ENCODE results near the gene ATP6V1G2.
"Not testable (repeated sequence)": the region's sequence is repeated elsewhere in the genome, so short reads cannot be mapped to it uniquely, and the experiment has no call there.

ATP6V1G2 gene

DNA sequence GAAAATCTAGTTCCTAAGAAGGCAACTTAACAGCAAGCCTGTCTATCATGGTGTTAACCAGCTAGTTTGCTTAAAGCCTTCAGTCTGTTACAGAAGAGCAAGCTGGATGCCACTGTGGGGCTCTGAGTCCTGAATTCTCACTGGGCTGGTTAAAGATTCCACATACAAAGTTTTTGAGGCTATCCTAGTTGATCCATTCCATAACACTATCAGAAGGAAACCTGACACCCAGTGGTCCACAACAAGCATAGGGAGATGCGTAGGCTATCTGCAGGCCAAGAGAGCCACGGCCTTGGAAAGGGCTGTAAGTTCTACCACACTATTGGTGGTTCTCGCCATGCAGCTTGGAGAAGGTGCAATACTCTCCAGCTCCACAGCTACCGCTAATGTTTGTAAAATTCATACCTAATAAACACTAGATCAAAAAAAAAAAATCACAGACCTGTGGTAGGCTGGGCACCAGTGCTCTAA is 18.1 kb downstream of the ATP6V1G2 start:
- TF ChIP-seq, protein P1, sequence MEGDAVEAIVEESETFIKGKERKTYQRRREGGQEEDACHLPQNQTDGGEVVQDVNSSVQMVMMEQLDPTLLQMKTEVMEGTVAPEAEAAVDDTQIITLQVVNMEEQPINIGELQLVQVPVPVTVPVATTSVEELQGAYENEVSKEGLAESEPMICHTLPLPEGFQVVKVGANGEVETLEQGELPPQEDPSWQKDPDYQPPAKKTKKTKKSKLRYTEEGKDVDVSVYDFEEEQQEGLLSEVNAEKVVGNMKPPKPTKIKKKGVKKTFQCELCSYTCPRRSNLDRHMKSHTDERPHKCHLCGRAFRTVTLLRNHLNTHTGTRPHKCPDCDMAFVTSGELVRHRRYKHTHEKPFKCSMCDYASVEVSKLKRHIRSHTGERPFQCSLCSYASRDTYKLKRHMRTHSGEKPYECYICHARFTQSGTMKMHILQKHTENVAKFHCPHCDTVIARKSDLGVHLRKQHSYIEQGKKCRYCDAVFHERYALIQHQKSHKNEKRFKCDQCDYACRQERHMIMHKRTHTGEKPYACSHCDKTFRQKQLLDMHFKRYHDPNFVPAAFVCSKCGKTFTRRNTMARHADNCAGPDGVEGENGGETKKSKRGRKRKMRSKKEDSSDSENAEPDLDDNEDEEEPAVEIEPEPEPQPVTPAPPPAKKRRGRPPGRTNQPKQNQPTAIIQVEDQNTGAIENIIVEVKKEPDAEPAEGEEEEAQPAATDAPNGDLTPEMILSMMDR (conservative IDR thresholded peaks at IDR 0.05; ENCODE audit: control insufficient read depth, insufficient read depth, low read depth, low read length), result no peak
- H3K4me3 ChIP-seq (ENCODE audit: control insufficient read depth, low read depth, low read length), result no peak overlapping the region

DNA sequence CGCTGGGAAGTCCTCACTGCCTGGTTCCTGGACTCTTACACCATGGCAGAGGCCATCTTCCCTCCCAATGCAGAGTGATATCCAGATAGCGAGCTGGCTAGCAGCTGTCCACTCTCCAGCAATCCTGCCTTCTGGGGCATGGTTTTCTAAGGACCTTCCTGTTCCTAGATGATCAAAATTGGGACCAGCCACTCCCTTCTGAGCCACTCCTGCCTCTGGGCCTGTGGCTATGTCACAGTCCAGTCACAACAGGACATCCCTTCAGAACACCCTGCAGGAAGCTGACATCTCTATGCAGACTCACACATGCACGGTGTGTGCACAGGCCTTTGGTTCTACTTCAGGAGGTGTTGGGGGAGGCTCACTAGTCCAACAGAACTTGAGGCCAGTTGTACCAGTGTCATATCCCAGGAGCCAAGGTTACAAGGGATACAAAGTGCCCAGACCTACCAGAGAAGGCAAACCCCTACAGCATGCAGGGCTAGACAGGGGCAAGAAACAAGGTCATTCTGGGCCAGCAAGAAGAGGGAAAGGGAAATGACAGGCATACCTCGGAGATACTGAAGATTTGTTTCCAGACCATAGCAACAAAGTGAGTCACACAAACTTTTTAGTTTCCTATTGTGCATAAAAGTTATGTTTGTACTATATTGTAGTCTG is 20.3 kb downstream of the ATP6V1G2 start:
- TF ChIP-seq, protein P1 (conservative IDR thresholded peaks at IDR 0.05; ENCODE audit: control insufficient read depth, insufficient read depth, low read depth, low read length), result no peak
- DNase-seq (ENCODE audit: low read depth), result no peak
- H3K4me3 ChIP-seq (ENCODE audit: control insufficient read depth, low read depth, low read length), result no peak overlapping the region

More for the DNA sequence above, 18.1 kb downstream of the ATP6V1G2 start:
- no peak for DNase-seq (ENCODE audit: low read depth)

DNA sequence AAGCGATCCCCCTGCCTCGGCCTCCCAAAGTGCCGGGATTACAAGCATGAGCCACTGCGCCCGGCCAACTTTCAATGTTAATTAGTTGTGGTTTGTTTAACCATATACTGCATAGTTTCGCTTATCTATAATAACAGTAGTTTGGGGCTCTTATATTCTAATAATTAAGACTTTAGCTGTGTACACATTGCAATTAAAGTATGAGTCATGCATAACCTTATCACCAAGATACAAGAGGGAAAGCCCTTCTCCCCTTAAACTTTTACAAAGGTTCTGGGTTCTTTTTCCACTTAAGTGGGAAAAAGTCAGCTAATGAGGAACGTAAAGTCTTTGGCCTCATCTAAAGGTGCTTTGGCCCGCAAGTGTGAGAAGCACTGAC is 20.9 kb downstream of the ATP6V1G2 start:
- TF ChIP-seq, protein P1 (conservative IDR thresholded peaks at IDR 0.05; ENCODE audit: control insufficient read depth, insufficient read depth, low read depth, low read length), result no peak
- H3K4me3 ChIP-seq (ENCODE audit: control insufficient read depth, low read depth, low read length), result no peak overlapping the region
- no peak for DNase-seq (ENCODE audit: low read depth)

DNA sequence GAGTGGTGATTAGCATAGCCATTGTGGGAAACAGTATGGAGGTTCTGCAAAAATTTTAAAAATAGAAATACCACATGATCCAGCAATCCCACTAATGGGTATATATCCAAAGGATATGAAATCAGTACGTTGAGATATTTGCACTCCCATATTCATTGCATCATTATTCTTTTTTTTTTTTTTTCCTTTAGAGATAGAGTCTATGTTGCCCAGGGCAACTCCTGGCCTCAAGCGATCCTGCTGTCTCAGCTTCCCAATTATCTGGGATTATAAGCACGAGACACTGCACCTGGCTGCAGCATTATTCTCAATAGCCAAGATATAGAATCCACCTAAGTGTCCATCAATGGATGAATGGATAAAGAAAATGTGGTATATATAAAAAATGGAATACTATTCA is 24.6 kb downstream of the ATP6V1G2 start:
- H3K4me3 ChIP-seq (ENCODE audit: control insufficient read depth, low read depth, low read length), result no peak overlapping the region
- DNase-seq (ENCODE audit: low read depth), result no peak
- TF ChIP-seq, protein P1 (conservative IDR thresholded peaks at IDR 0.05; ENCODE audit: control insufficient read depth, insufficient read depth, low read depth, low read length), result no peak

DNA sequence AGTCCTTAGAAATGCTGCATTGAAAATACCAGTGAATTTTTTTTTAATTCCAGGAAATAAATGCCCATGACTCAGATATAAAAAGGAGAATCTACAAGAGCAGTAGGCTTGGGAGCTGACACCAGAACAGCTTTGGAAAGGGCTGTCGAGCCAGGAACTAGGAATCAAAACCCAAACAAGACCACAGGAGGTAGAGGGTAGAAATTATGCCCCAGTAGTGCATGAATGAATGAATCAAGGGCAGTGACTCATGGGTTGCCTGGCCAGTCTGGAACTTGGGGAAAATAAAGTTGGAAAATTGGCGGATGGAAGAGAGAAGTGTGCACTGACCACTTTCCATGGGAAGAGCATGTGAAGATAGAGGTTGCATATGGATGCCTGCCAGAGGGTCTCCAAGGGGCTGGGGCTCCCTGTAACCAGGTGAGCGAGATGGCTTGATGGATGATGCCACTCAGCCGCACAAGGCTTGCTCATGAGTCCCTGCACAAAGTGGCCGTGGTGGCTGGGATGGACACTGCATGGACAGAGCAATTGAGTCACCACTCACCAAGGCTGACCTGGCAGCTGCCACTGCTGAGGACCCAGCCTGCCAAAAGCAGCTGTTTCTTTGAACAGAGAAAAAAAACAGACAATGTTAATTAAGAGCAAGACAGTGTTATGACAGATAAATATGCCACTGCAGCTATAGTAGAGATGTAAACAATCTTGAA is 32.8 kb downstream of the ATP6V1G2 start:
- TF ChIP-seq, protein P1 (conservative IDR thresholded peaks at IDR 0.05; ENCODE audit: control insufficient read depth, insufficient read depth, low read depth, low read length), result no peak
- no peak for DNase-seq (ENCODE audit: low read depth)
- H3K4me3 ChIP-seq (ENCODE audit: control insufficient read depth, low read depth, low read length), result no peak overlapping the region

DNA sequence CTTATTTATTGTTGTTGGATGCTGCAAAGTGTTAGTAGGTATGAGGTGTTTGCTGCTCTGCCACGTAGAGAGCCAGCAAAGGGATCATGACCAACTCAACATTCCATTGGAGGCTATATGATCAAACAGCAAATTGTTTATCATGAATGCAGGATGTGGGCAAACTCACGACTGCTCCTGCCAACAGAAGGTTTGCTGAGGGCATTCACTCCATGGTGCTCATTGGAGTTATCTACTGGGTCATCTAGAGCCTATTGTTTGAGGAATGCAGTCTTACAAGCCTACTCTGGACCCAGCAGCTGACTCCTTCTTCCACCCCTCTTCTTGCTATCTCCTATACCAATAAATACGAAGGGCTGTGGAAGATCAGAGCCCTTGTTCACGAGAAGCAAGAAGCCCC is 36.4 kb downstream of the ATP6V1G2 start:
- H3K4me3 ChIP-seq (ENCODE audit: control insufficient read depth, low read depth, low read length), result no peak overlapping the region
- TF ChIP-seq, protein P1 (conservative IDR thresholded peaks at IDR 0.05; ENCODE audit: control insufficient read depth, insufficient read depth, low read depth, low read length), result no peak
- DNase-seq (ENCODE audit: low read depth), result no peak

DNA sequence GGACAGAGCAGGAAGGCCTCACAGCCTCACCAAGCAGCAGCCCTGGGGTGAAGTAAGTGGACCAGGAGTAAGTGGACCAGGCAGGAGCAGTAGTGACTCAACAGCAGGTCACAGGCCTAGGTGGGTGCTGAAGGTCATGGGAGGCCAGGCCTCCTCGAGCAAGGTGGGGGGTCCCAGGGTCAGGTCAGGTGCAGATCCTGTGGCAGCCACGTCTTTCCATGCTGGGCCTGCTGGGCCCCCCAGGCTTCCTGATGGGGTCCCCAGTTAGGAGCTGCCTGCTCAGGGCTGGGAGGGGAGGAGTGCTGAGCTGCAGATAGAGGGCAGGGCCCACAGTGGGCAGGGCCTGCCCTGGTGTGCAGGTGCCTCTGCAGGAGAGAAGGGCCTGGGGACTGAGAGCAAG is 37.4 kb downstream of the ATP6V1G2 start:
- H3K4me3 ChIP-seq (ENCODE audit: control insufficient read depth, low read depth, low read length), result not testable (repeated sequence)

More for the DNA sequence above, 37.4 kb downstream of the ATP6V1G2 start:
- DNase-seq (ENCODE audit: low read depth), result not testable (repeated sequence)
